Neuron (in vitro differentiated cells): ENCODE results near the gene ACSL3.
"Not testable (repeated sequence)": the region's sequence is repeated elsewhere in the genome, so short reads cannot be mapped to it uniquely, and the experiment has no call there.

Experiments used
- H2AFZ ChIP-seq: one replicate; pipeline ENCODE4 v1.6.1; 2013; ENCODE audit warnings: low read depth, mild to moderate bottlenecking, inconsistent platforms, low read length, moderate library complexity
- H3K27me3 ChIP-seq: one replicate; pipeline ENCODE4 v1.6.1; 2013; ENCODE audit warnings: low read length; ENCODE audit not compliant: insufficient read depth
- H3K36me3 ChIP-seq: one replicate; pipeline ENCODE4 v1.6.1; 2013; ENCODE audit warnings: low read length; ENCODE audit not compliant: insufficient read depth
- H3K4me1 ChIP-seq: one replicate; pipeline ENCODE4 v1.6.1; 2013; ENCODE audit warnings: low read length; ENCODE audit not compliant: insufficient read depth
- H3K4me3 ChIP-seq: 2 replicates; pipeline ENCODE4 v1.5.1; 2013; ENCODE audit warnings: mild to moderate bottlenecking, low read length, moderate library complexity
- H3K9me3 ChIP-seq: one replicate; pipeline ENCODE4 v1.6.1; 2013; ENCODE audit warnings: low read length

Gene ACSL3

DNA sequence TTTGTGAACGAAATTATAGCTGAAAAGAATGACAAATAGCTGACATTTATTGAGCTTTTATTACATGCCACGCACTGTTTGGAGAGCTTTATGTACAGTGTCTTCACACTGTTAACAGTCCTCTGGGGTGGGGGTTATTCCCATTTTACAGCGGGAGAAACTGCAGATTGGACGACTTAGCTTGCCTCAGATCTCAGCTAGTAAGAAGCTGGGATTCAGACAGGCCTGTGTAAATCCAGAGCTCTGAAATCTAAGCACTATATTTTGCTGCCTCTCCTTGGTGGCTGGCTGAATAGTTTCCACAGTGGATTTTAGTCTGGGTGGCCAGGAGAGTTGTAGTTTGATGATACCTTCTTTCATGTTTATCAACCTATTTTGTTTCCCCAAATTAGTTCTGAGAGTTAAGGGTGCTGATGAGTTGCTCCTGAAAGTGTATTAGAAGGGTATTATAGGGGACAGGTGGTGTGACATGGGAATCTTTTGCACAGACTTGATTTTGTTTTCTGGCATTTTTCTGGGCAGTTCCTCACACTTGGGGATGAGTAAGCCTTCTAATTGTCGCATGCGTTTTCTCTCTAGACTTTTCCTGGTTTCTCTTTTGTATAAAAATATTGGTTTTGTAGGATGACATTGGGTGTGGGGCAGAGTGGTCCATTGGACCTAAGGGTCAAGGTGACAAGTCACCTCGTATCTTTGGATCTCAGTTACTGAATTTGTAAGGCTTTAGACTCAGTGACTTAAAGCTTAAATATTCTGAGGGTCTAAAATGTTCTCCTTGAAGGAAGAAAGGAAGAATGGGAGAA lies 1.5 kb downstream of the ACSL3 start:
- Histone ChIP-seq H2AFZ (no peak overlapping the region), H3K9me3 (no peaks in the 10 kb centered on the region), H3K4me1 (peaks cover 38% of the 10 kb centered on the region), H3K36me3 (no peaks in the 10 kb centered on the region), H3K4me3 (peak overlapping the region; percentile 98), H3K27me3 (no peaks in the 10 kb centered on the region)

DNA sequence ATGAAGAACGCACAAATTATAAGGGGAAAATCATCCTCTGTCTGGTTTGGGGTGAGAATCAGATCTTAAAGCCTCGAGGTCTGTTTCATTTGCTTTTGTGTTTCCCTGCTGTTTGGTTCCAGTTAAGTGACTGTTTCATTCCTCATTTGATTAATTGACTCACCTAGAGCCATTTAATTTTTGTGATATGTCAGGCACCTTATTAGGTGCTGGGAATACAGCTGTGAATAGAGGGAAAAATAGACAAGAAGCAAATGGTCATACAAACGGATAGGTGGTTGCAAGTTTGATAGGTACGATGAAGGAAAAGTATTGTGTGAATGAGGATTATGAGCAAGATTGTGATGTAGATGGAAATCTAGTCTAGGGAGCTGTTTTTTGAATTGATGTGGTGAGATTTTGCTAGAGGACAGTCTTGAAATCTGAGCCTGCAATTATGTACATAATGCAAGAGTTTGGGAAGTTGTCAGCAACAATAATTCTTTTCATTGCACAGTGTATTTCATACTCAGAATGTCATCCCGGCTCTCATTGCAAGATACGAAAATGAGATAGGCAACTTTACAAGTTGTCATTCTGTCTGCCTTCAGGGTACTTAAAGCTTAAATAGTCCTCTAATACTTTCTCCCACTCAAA lies 2.2 kb downstream of the ACSL3 start:
- Histone ChIP-seq H3K4me3 (peak overlapping the region; percentile 98), H3K36me3 (no peaks in the 10 kb centered on the region), H2AFZ (no peak overlapping the region), H3K4me1 (peaks cover 38% of the 10 kb centered on the region), H3K27me3 (no peaks in the 10 kb centered on the region), H3K9me3 (no peaks in the 10 kb centered on the region)

DNA sequence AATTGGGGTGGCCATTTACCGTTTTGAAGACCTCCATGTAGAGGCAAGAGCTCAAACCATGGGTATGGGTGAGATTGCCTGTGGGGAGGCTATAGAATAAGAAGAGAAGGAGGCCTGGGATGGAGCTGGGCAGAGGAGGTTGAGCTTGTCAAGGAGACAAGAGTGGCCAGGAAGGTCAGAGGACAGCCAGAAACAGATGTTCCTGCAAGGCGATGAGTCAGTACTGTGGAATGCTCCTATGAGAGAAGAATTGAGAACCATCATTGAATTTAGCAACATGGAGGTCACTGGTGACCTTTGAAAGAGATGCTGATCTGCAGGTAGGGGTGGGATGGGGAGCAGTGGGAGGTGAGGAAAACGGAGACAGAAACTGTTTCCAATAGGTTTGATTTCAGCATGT lies 3.5 kb downstream of the ACSL3 start:
- Histone ChIP-seq H3K4me3 (no peak overlapping the region), H3K27me3 (no peaks in the 10 kb centered on the region), H3K4me1 (peaks cover 38% of the 10 kb centered on the region), H3K9me3 (no peaks in the 10 kb centered on the region), H2AFZ (no peak overlapping the region), H3K36me3 (no peaks in the 10 kb centered on the region)

DNA sequence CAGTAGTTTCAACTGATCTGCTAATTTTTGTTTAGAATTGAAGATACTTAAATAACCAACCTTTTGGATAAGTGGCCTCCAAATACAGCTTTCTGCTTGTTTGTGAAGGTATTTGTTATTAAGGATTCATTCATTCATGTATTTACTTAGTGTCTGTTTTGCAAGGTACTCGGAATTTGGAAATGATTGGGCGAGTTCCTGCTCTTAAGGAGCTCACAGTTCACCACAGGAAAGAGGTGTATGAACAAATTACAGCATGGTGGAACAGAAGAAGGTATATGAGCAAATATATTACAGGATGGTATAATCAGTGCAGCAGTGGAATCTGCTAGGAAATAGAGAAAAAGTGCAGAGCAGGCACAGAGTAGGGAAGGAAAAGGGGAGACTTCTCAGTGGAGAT lies 4.5 kb downstream of the ACSL3 start:
- Histone ChIP-seq H3K27me3 (no peaks in the 10 kb centered on the region), H3K4me1 (peaks cover 30% of the 10 kb centered on the region), H3K36me3 (no peaks in the 10 kb centered on the region), H3K9me3 (no peaks in the 10 kb centered on the region), H2AFZ (no peak overlapping the region), H3K4me3 (no peak overlapping the region)

DNA sequence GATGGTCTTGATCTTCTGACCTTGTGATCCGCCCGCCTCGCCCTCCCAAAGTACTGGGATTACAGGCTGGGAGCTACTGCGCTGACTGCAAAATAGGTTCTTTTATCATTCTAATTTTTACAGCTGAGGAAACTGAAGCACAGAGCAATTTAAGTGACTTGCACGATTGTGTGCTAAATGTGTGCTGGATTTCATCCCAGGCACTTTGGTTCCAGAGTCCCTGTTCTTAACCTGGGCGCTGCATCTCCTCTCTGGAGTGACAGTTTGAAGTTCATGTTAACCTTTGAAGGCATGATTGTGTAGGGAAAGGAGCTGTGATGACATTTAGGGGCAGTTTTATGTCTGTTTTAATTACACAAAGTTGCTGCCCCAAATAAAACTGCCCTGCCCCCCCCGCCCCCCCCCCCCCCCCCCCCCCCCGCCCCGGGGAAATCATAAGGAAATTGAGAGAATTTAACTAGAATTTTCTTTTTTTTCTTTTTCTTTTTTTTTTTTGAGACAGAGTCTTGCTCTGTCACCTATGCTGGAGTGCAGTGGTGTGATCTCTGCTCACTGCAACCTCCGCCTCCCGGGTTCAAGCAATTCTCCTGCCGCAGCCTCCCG lies 5.6 kb downstream of the ACSL3 start:
- Histone ChIP-seq H3K4me1 (peaks cover 30% of the 10 kb centered on the region), H3K36me3 (no peaks in the 10 kb centered on the region), H2AFZ (no peak overlapping the region), H3K27me3 (no peaks in the 10 kb centered on the region), H3K9me3 (no peaks in the 10 kb centered on the region), H3K4me3 (no peak overlapping the region)

DNA sequence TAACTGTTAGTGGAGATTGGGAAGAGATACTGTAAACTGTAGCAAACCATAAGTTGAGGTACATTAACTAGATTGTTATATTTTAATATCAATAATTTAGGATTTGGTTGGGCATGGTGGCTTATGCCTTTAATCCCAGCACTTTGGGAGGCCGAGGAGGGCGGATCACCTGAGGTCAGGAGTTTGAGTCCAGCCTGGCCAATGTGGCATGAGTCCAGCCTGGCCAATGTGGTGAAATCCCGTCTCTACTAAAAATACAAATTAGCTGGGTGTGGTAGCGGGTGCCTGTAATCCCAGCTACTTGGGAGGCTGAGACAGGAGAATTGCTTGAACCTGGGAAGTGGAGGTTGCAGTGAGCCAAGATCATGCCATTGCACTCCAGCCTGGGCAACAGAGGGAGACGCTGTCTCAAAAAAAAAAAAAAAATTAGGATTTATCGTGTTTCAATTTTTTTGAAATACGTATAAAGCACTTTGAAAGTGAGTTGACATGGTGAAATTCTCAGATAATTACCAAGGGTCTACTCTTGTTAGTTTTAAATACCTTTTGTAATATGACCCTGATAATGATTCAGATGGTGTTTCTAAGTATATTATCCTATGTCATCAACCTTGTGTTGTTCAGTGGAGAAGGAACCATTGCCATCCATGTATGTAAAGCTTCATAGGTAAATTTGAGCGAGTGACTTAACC lies 7.9 kb downstream of the ACSL3 start:
- H3K4me3 ChIP-seq, H2AFZ ChIP-seq, H3K27me3 ChIP-seq, H3K9me3 ChIP-seq, H3K36me3 ChIP-seq: not testable (repeated sequence)
- H3K4me1 ChIP-seq, result peaks cover 12% of the 10 kb centered on the region

DNA sequence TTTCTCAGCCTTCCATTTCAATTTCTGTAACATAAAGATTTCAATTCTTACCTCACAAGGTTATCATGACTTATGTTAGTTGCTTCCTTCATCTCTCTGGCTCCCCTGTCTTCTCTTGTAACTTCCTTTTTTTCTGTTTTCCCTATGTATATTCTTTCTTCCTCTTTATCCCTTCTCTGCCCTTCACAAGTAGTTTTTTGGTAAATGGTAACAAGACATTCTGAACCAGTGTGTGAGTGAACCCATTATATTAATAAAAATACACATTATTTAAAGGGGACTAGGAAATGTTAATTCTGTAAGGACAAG lies 8.4 kb downstream of the ACSL3 start:
- Histone ChIP-seq H3K4me3 (no peak overlapping the region), H2AFZ (no peak overlapping the region), H3K9me3 (no peaks in the 10 kb centered on the region), H3K36me3 (no peaks in the 10 kb centered on the region), H3K4me1 (peaks cover 8% of the 10 kb centered on the region), H3K27me3 (no peaks in the 10 kb centered on the region)

DNA sequence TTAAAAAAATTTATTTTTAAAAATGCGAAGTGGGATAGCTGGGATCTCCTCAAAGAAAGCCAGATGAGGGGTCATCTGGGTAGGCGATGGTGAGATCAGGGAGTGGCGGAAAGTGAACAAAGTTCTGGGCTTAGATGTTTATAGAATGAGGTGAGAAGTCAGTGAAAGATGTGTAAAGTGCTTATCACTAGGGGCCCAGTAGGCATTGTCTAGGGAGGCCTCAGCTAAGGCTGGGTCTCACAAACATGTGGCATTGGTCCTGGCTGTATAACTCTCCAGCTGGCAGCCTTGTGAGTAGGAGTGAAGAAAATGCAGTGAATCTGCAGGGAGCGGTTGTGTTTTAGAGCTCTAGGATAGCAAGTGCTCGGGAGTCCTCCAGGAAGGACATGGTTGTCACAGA lies 10.5 kb downstream of the ACSL3 start:
- H3K9me3 ChIP-seq, result no peaks in the 10 kb centered on the region
- no peaks in the 10 kb centered on the region for H3K36me3 ChIP-seq
- no peak overlapping the region for H2AFZ ChIP-seq

DNA sequence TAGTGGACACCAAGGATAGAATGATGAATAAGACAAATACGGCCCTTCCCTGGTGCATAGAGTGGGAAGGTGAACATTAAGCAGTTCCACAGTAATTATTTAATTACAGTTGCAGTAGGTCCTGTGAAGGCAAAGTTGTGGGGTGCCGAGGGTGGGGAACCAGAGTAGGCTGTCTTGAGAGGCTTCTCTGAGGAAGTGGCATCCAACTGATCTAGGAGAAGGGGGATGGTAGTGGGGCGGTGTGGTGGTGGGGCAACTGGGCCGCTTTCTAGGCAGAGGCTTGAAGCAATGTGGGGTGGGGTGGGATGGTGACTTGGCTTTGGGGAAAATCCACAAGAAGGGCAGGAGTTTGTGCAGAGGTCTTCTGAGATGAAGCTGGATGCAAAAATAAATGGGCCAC lies 11.7 kb downstream of the ACSL3 start:
- H3K4me1 ChIP-seq, result no peaks in the 10 kb centered on the region
- no peaks in the 10 kb centered on the region for H3K27me3 ChIP-seq

More for the DNA sequence above, 10.5 kb downstream of the ACSL3 start:
- H3K27me3 ChIP-seq, result no peaks in the 10 kb centered on the region
- H3K4me3 ChIP-seq, result no peak overlapping the region
- no peaks in the 10 kb centered on the region for H3K4me1 ChIP-seq

DNA sequence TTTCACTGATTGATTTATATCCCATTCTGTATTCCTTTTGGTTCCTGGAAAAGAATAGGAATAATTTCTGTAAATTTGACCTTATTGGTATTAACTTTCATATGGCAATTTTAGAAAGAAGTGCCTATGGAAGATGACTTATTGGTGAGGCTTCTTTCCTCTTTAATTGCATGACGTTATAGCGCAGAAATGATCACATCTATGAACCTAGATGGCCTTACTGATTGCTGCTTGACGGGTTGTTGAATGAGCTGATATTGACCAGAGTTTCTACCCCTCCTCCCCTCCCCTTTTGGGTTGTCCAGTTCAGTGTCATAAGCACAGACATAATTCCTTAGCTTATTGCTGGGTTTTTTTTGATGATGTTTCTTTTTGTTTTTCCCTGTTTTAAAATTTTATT lies 14.6 kb downstream of the ACSL3 start:
- no peak overlapping the region for H2AFZ ChIP-seq
- peaks cover 4% of the 10 kb centered on the region for H3K4me1 ChIP-seq
- H3K4me3 ChIP-seq, result no peak overlapping the region
- no peaks in the 10 kb centered on the region for H3K27me3 ChIP-seq
- H3K36me3 ChIP-seq, result no peaks in the 10 kb centered on the region
- H3K9me3 ChIP-seq, result no peaks in the 10 kb centered on the region

More for the DNA sequence above, 11.7 kb downstream of the ACSL3 start:
- Histone ChIP-seq H3K36me3 (no peaks in the 10 kb centered on the region), H3K4me3 (no peak overlapping the region), H3K9me3 (no peaks in the 10 kb centered on the region), H2AFZ (no peak overlapping the region)

DNA sequence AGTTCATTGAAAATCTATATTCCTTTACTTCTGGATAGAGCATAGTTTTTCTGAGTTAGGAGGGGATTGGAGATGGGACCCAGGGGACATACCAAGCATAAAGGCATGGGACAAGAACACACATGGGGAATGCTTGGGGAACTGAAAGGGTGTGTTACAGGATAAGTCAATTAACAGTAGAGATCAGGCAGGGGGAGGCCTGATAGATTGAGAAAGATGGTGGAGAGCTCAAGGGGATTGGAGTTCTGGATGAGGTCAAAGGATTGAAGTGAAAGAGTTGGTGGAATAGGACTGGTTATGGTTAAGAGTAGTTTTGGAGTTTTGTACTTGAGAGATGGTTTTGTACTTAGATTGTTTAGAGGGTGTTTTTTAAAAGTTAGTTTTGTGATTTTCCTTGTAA lies 16.1 kb downstream of the ACSL3 start:
- Histone ChIP-seq H3K4me1 (peaks cover 4% of the 10 kb centered on the region), H2AFZ (no peak overlapping the region), H3K36me3 (no peaks in the 10 kb centered on the region), H3K9me3 (no peaks in the 10 kb centered on the region), H3K27me3 (no peaks in the 10 kb centered on the region), H3K4me3 (no peak overlapping the region)

DNA sequence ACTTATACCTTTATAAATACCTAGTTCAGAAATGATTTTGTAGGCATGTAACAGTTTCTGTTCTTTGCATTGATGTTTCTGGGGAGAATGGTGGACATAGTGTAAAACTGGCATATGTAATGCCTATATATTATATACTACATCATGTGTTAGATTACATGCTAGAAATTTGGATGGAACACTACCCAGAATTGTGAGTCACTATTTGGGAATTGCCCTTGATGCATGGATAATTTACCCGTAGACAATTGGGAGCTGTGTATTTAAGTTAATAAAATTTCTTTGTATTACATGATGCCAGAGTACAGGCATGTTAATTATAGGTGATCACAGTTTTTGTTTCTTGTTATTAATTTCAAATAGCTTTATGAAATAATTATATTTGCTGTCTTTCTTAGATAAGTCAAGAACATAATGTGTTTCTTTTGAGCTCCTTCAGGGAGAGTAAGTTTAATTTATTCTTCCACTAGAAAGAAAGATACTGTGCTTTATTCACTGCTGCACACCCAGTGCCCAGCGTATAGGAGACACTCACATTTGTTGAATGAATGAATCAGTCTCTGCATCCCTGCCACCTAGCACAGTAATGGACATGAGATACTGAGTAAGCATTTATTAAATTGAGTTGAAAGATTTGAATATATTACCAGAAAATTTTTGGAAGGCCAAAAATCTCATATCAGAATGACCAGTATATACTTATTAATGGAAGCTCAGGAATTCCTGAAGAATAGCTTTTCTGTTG lies 16.9 kb downstream of the ACSL3 start:
- Histone ChIP-seq H3K9me3 (no peaks in the 10 kb centered on the region), H3K27me3 (no peaks in the 10 kb centered on the region), H3K4me3 (no peak overlapping the region), H3K36me3 (no peaks in the 10 kb centered on the region), H3K4me1 (peaks cover 4% of the 10 kb centered on the region), H2AFZ (no peak overlapping the region)
